Choroid plexus epithelial cell (primary cell): ENCODE results near the gene CLMP.

Experiments used
- DNase-seq: peaks from one replicate; pipeline ENCODE4 v3.0.0-alpha.2; 2010; ENCODE audit warnings: low read depth
- H3K4me3 ChIP-seq: 2 replicates; pipeline ENCODE4 v1.5.1; 2011; ENCODE audit warnings: low read depth, mild to moderate bottlenecking, control low read depth, low read length, moderate library complexity
- CTCF ChIP-seq: conservative IDR thresholded peaks from 2 replicates; pipeline ENCODE4 v1.5.1; 2011; ENCODE audit warnings: low read depth, mild to moderate bottlenecking, control low read depth, inconsistent platforms, low read length, moderate library complexity

The CLMP gene

DNA sequence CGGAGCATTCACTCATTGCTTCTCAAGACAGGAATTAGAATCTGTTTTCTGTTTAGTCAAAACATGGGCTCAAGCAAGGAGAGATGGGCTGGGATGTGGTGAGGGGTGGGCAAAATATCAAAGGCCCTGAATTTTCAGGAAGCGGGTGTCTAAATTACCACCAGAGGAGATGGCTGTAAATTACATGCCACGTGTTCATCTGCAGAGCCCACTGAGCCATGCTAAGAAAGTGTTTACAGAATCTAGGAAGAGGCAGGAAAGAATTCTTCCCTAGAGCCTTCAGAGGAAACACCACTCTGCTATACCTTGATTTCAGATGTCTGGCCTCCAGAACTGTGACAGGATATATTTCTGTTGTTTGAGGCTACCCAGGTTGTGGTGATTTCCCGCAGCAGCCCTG, 46.1 kb downstream of the CLMP start:
- H3K4me3 ChIP-seq: no peak overlapping the region
- DNase-seq: no peak
- no peak for TF ChIP-seq CTCF

- no peak overlapping the region for H3K4me3 ChIP-seq
- TF ChIP-seq CTCF: no peak
- DNase-seq: no peak
Measured at GRCh38 chr11:123145661-123146060, 49.4 kb downstream of the CLMP start.

DNA sequence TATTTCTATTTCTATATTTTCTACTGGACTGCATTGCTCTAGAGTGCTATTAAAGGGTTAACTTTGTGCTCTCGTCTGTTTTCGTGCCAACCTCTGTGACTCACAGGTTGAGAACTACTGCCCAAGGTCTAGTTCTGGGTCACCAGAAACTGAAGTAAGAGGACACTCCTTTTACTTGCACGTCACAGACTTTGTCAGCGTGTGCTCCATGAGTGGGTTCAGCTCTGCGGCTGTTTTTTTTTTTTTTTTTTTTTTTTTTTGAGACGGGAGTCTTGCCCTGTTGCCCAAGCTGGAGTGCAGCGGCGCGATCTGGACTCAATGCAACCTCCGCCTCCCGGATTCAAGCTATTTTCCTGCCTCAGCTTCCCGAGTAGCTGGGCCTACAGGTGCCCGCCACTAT, 49.8 kb downstream of the CLMP start:
- peak; percentile 87 for DNase-seq
- no peak for TF ChIP-seq CTCF
- no peak overlapping the region for H3K4me3 ChIP-seq

- H3K4me3 ChIP-seq: no peak overlapping the region
- TF ChIP-seq CTCF: no peak
- DNase-seq: no peak
Measured at GRCh38 chr11:123144707-123145106, 50.3 kb downstream of the CLMP start.

- H3K4me3 ChIP-seq: no peak overlapping the region
- peak; percentile 87 for DNase-seq
- TF ChIP-seq CTCF: no peak
Measured at GRCh38 chr11:123143921-123144320, 51.1 kb downstream of the CLMP start.

DNA sequence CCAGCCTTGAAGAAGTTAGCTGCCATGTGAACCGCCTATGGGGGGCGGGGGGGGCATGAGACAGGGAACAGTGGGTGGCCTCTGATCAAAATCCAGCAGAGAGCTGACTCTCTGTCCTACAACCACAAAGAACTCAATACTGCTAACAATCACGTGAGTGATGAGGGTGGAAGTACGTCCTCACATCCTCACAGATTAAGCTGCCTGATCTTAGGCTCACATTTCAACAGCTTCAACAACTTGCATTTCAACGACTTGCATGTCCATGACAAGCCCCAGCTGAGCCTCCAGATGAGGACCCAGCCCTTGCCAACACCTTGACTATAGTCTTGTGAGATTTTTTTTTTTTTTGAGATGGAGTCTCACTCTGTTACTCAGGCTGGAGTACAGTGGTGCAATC, 51.6 kb downstream of the CLMP start:
- no peak for TF ChIP-seq CTCF
- H3K4me3 ChIP-seq: no peak overlapping the region
- DNase-seq: peak; percentile 51

- no peak for DNase-seq
- TF ChIP-seq CTCF: no peak
- H3K4me3 ChIP-seq: no peak overlapping the region
Measured at GRCh38 chr11:123139206-123139605, 55.8 kb downstream of the CLMP start.
